Activated CD8-positive, alpha-beta T cell treated with anti-CD3 and anti-CD28 coated beads for 36 hours (primary cell): ENCODE results near the gene DENND4A. TPM values are rescaled to one million over a fixed set of nuclear protein-coding genes. Genes with fewer than 3 reads are reported as not detected.
A peak's percentile ranks its signal among the peaks of the same experiment; 100 is the strongest.

Source experiments
- ATAC-seq: fragments of 200-7000 bp; cut with Tn5 transposase; one replicate; pipeline ENCODE4 v1.10.0; 2021; ENCODE audit warnings: mild to moderate bottlenecking, moderate library complexity
- CTCF ChIA-PET: fragments of 350-600 bp; sonication (Branson Sonifier 250); formaldehyde crosslinking; loops from one replicate; lab custom pipeline; 2021; ENCODE audit warnings: antibody characterized with exemption; lab: Charles Lee
- POLR2A ChIA-PET: fragments of 350-600 bp; sonication (Branson Sonifier 250); formaldehyde crosslinking; loops from one replicate; lab custom pipeline; 2021; ENCODE audit warnings: antibody characterized with exemption; lab: Charles Lee
- DNase-seq: peaks from one replicate; pipeline ENCODE4 v3.0.0-alpha.2; 2020
- H3K27ac Mint-ChIP-seq: one replicate; pipeline ENCODE4 v1.8.0; 2021; ENCODE audit warnings: mild to moderate bottlenecking, mixed read lengths
- H3K27me3 Mint-ChIP-seq: one replicate; pipeline ENCODE4 v1.8.0; 2021; ENCODE audit warnings: mixed read lengths
- H3K36me3 Mint-ChIP-seq: one replicate; pipeline ENCODE4 v1.8.0; 2021; ENCODE audit warnings: low read depth, mixed read lengths
- H3K4me1 Mint-ChIP-seq: one replicate; pipeline ENCODE4 v1.8.0; 2021; ENCODE audit warnings: low read depth, mixed read lengths
- H3K4me3 Mint-ChIP-seq: one replicate; pipeline ENCODE4 v1.8.0; 2021; ENCODE audit warnings: mild to moderate bottlenecking, moderate library complexity, mixed read lengths
- H3K9me3 Mint-ChIP-seq: one replicate; pipeline ENCODE4 v1.8.0; 2021; ENCODE audit warnings: mixed read lengths
- CTCF ChIP-seq: fragments of 200-600 bp; IDR thresholded peaks from one replicate; pipeline ENCODE4 v1.8.0; 2022; ENCODE audit warnings: antibody characterized with exemption, mild to moderate bottlenecking
- intact Hi-C: fragments of 100-400 bp; cut with micrococcal nuclease; formaldehyde crosslinking; loops from one replicate; pipeline ENCODE4 v1.10.0; 2022
- total RNA-seq, 2 experiments: library from RNA; stranded (reverse); gene quantifications; one replicate each; pipeline ENCODE4 v1.2.3, GENCODE V29; 2021

DENND4A gene
- total RNA-seq, 2 experiments from 2014 or later, result 53.1 to 54.7 TPM

GRCh38 chr15:65761210-65761926, 30.7 kb downstream of the DENND4A start:
- no peaks in the 10 kb centered on the region for H3K9me3 Mint-ChIP-seq
- peaks cover 36% of the 10 kb centered on the region for H3K4me1 Mint-ChIP-seq

GRCh38 chr15:65759441-65759840, 32.7 kb downstream of the DENND4A start:
- intact Hi-C loops, result no loop called here
- ATAC-seq (no peak), DNase-seq (no peak)
- no peak overlapping the region for H3K27ac Mint-ChIP-seq
- H3K4me1 Mint-ChIP-seq, result peaks cover 32% of the 10 kb centered on the region
- CTCF ChIA-PET, result no interaction called here
- H3K4me3 Mint-ChIP-seq, result no peak overlapping the region
- no peaks in the 10 kb centered on the region for H3K27me3 Mint-ChIP-seq
- no peak for TF ChIP-seq CTCF
- POLR2A ChIA-PET, result no interaction called here
- peaks cover 30% of the 10 kb centered on the region for H3K36me3 Mint-ChIP-seq
- H3K9me3 Mint-ChIP-seq, result no peaks in the 10 kb centered on the region

More at GRCh38 chr15:65761210-65761926, 30.7 kb downstream of the DENND4A start:
- Mint-ChIP-seq H3K36me3 (peaks cover 23% of the 10 kb centered on the region), H3K4me3 (peak overlapping the region; percentile 43), H3K27ac (peak overlapping the region; percentile 83), H3K27me3 (no peaks in the 10 kb centered on the region)
- CTCF ChIA-PET, result interaction anchor here (0.7 to 1.1 kb wide), 2 partner anchors 17 to 122 kb away, joined by 3 read pairs; no protein-coding TSS in a partner anchor
- no peak for TF ChIP-seq CTCF
- ATAC-seq (no peak), DNase-seq (no peak)
- intact Hi-C loops, result no loop called here
- POLR2A ChIA-PET, result interaction anchor here (1.4 kb wide), 1 partner anchor 63 kb away, joined by 3 read pairs; no protein-coding TSS in a partner anchor

DNA sequence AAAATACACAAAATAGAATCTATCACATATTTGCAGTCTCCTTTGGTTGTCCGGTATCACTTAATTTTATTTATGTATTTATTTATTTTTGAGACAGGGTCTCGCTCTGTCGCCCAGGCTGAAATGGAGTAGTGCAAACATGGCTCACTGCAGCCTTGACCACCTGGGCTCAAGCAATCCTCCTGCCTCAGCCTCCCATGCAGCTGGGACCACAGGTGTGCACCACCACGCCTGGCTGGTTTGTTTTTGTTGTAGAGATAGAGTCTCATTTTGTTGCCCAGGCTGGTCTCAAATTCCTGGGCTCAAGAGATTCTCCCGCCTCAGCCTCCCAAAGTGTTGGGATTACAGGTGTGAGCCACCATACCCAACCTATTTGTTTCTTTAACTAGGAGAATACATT, 33.9 kb downstream of the DENND4A start:
- intact Hi-C loops, result no loop called here

DNA sequence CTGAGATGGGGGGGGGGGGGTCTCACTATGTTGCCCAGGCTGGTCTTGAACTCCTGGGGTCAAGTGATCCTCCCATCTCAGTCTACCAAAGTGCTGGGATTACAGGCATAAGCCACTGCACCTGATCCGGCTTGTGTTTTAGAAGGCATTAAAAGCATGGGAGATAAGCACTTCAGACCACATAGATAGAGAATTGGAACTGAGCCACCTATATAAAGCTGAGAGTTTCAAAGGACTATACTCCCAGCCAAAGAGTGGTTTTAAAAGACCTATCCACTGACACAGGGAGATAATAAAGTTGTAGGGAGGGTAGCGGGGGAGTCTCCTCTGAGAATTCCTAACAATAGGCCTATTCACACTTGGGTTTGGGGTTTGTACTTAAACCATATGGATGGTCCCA, 34.8 kb downstream of the DENND4A start:
- Mint-ChIP-seq H3K36me3 (peaks cover 28% of the 10 kb centered on the region), H3K4me1 (peaks cover 22% of the 10 kb centered on the region), H3K27me3 (no peaks in the 10 kb centered on the region), H3K27ac (no peak overlapping the region), H3K4me3 (no peak overlapping the region), H3K9me3 (no peaks in the 10 kb centered on the region)
- POLR2A ChIA-PET, result no interaction called here
- CTCF ChIA-PET, result no interaction called here
- no peak for ATAC-seq
- no peak for DNase-seq
- TF ChIP-seq CTCF, result no peak
- intact Hi-C loops, result no loop called here

More for the DNA sequence above, 33.9 kb downstream of the DENND4A start:
- ATAC-seq (no peak), DNase-seq (no peak)
- Mint-ChIP-seq H3K4me1 (peaks cover 31% of the 10 kb centered on the region), H3K4me3 (no peak overlapping the region), H3K27ac (no peak overlapping the region), H3K27me3 (no peaks in the 10 kb centered on the region), H3K9me3 (no peaks in the 10 kb centered on the region), H3K36me3 (peaks cover 31% of the 10 kb centered on the region)
- POLR2A ChIA-PET, result no interaction called here
- CTCF ChIA-PET, result no interaction called here
- no peak for TF ChIP-seq CTCF

DNA sequence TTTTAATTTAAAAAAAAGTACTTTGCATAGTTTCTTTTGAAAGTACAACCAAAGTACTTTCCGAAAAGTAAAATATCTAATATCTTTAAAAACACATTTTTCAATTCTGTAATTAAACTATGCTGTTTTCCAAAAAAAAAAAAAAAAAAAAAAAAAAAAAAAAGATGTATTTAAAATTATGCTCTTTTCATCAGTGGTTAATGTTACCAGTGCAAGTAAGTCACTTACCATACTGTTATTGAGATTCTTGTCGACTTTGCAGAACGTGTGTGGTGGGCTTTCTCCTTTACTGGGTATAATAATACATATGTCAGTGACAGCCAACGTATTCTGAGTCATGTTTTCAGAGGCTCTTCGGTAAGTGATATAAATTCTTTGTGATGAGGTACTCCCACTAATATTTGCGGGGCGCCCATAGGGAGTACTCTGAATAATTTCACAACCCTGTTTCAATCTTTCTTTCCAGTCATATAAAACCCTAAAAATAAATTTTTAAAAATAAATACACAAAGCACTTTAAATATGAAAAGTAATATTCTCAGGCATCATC, 39.9 kb downstream of the DENND4A start:
- Mint-ChIP-seq H3K36me3 (peaks cover 29% of the 10 kb centered on the region), H3K27ac (no peak overlapping the region), H3K27me3 (no peaks in the 10 kb centered on the region), H3K4me3 (no peak overlapping the region), H3K4me1 (peaks cover 18% of the 10 kb centered on the region), H3K9me3 (no peaks in the 10 kb centered on the region)
- ChIA-PET POLR2A (no interaction called here), CTCF (no interaction called here)
- no peak for TF ChIP-seq CTCF
- intact Hi-C loops, result no loop called here
- ATAC-seq (no peak), DNase-seq (no peak)
